ENCODE results near the gene NABP1.

Gene NABP1

DNA sequence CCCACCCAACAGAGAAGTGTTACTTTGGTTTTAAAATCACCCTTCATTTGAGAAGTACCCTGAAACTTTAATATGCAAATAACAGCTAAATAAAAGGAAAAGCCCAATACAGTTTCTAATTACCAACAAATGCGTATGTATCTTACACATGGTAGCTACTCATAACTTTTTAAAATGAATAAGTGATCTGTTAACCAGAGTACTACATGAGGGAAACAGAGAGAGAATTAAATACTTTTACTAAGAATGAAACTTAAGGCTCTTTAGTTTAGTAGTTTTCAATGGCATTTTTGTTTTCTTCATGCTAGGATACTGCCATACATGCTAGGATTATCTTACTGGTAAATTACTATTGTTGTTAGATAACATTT lies 39.1 kb upstream of the NABP1 start:
- no peak for ATAC-seq
- TF ChIP-seq PPARA (CRISPR knock-in tag; IDR thresholded peaks at IDR 0.05; ENCODE audit: borderline replicate concordance), result no peak
- TF ChIP-seq CSDC2 (CRISPR knock-in tag; IDR thresholded peaks at IDR 0.05), result no peak
- TF ChIP-seq ZFP3 (CRISPR knock-in tag; IDR thresholded peaks at IDR 0.05), result no peak
- TF ChIP-seq SNAI2 (CRISPR knock-in tag; IDR thresholded peaks at IDR 0.05), result no peak
- TF ChIP-seq, protein P1, sequence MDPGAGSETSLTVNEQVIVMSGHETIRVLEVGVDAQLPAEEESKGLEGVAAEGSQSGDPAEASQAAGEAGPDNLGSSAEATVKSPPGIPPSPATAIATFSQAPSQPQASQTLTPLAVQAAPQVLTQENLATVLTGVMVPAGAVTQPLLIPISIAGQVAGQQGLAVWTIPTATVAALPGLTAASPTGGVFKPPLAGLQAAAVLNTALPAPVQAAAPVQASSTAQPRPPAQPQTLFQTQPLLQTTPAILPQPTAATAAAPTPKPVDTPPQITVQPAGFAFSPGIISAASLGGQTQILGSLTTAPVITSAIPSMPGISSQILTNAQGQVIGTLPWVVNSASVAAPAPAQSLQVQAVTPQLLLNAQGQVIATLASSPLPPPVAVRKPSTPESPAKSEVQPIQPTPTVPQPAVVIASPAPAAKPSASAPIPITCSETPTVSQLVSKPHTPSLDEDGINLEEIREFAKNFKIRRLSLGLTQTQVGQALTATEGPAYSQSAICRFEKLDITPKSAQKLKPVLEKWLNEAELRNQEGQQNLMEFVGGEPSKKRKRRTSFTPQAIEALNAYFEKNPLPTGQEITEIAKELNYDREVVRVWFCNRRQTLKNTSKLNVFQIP (CRISPR knock-in tag; IDR thresholded peaks at IDR 0.05; ENCODE audit: borderline replicate concordance, low read depth), result no peak
- no peak for TF ChIP-seq ESRRG (CRISPR knock-in tag; IDR thresholded peaks at IDR 0.05)
- TF ChIP-seq ZNF8 (CRISPR knock-in tag; IDR thresholded peaks at IDR 0.05), result no peak
- TF ChIP-seq ISL1 (CRISPR knock-in tag; IDR thresholded peaks at IDR 0.05), result no peak
- TF ChIP-seq ZNF70 (CRISPR knock-in tag; IDR thresholded peaks at IDR 0.05), result no peak
- TF ChIP-seq, protein P2, sequence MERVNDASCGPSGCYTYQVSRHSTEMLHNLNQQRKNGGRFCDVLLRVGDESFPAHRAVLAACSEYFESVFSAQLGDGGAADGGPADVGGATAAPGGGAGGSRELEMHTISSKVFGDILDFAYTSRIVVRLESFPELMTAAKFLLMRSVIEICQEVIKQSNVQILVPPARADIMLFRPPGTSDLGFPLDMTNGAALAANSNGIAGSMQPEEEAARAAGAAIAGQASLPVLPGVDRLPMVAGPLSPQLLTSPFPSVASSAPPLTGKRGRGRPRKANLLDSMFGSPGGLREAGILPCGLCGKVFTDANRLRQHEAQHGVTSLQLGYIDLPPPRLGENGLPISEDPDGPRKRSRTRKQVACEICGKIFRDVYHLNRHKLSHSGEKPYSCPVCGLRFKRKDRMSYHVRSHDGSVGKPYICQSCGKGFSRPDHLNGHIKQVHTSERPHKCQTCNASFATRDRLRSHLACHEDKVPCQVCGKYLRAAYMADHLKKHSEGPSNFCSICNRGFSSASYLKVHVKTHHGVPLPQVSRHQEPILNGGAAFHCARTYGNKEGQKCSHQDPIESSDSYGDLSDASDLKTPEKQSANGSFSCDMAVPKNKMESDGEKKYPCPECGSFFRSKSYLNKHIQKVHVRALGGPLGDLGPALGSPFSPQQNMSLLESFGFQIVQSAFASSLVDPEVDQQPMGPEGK (CRISPR knock-in tag; IDR thresholded peaks at IDR 0.05; ENCODE audit: borderline replicate concordance), result no peak
- no peak for TF ChIP-seq RARB (CRISPR knock-in tag; IDR thresholded peaks at IDR 0.05)
- no peak for TF ChIP-seq BACH2 (CRISPR knock-in tag; IDR thresholded peaks at IDR 0.05; ENCODE audit: borderline replicate concordance)
- TF ChIP-seq, protein P3, sequence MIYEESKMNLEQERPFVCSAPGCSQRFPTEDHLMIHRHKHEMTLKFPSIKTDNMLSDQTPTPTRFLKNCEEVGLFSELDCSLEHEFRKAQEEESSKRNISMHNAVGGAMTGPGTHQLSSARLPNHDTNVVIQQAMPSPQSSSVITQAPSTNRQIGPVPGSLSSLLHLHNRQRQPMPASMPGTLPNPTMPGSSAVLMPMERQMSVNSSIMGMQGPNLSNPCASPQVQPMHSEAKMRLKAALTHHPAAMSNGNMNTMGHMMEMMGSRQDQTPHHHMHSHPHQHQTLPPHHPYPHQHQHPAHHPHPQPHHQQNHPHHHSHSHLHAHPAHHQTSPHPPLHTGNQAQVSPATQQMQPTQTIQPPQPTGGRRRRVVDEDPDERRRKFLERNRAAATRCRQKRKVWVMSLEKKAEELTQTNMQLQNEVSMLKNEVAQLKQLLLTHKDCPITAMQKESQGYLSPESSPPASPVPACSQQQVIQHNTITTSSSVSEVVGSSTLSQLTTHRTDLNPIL (CRISPR knock-in tag; IDR thresholded peaks at IDR 0.05; ENCODE audit: low read depth), result no peak
- TF ChIP-seq ZNF565 (CRISPR knock-in tag; conservative IDR thresholded peaks at IDR 0.05; ENCODE audit: low read depth), result no peak
- no peak for TF ChIP-seq OSR1 (CRISPR knock-in tag; IDR thresholded peaks at IDR 0.05)
- TF ChIP-seq, protein P4, sequence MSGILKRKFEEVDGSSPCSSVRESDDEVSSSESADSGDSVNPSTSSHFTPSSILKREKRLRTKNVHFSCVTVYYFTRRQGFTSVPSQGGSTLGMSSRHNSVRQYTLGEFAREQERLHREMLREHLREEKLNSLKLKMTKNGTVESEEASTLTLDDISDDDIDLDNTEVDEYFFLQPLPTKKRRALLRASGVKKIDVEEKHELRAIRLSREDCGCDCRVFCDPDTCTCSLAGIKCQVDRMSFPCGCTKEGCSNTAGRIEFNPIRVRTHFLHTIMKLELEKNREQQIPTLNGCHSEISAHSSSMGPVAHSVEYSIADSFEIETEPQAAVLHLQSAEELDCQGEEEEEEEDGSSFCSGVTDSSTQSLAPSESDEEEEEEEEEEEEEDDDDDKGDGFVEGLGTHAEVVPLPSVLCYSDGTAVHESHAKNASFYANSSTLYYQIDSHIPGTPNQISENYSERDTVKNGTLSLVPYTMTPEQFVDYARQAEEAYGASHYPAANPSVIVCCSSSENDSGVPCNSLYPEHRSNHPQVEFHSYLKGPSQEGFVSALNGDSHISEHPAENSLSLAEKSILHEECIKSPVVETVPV (CRISPR knock-in tag; IDR thresholded peaks at IDR 0.05), result no peak
- no peak for TF ChIP-seq ZFP30 (CRISPR knock-in tag; IDR thresholded peaks at IDR 0.05)

DNA sequence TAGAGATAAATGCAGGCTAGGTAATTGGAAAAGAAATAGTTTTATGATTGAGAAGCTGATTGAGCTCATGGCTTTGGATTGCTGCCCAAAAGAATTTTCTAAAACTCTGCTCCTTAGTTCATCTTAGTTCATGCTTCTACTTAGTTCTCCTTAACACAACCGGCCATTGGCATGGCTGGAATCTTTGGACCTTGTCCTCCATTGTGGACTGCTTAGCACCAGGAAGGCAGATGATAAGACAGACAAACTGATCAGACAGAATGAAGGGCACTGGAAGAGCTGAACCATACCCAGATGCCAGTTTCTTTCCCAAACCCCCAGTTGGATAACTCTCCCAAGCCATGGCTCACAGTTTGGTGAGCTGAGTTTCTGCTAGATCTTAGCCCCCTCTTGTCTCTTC lies 36.3 kb upstream of the NABP1 start:
- no peak for ATAC-seq
- TF ChIP-seq, protein P1 (CRISPR knock-in tag; IDR thresholded peaks at IDR 0.05; ENCODE audit: borderline replicate concordance, low read depth), result no peak
- TF ChIP-seq PPARA (CRISPR knock-in tag; IDR thresholded peaks at IDR 0.05; ENCODE audit: borderline replicate concordance), result no peak
- no peak for TF ChIP-seq GLIS3 (CRISPR knock-in tag; IDR thresholded peaks at IDR 0.05)
- TF ChIP-seq, protein P4 (CRISPR knock-in tag; IDR thresholded peaks at IDR 0.05), result no peak
- TF ChIP-seq, protein P3 (CRISPR knock-in tag; IDR thresholded peaks at IDR 0.05; ENCODE audit: low read depth), result no peak
- no peak for TF ChIP-seq ZFP3 (CRISPR knock-in tag; IDR thresholded peaks at IDR 0.05)
- TF ChIP-seq ZNF565 (CRISPR knock-in tag; conservative IDR thresholded peaks at IDR 0.05; ENCODE audit: low read depth), result no peak
- TF ChIP-seq BACH2 (CRISPR knock-in tag; IDR thresholded peaks at IDR 0.05; ENCODE audit: borderline replicate concordance), result no peak
- TF ChIP-seq ZFP30 (CRISPR knock-in tag; IDR thresholded peaks at IDR 0.05), result no peak
- TF ChIP-seq TOX (CRISPR knock-in tag; IDR thresholded peaks at IDR 0.05; ENCODE audit: borderline replicate concordance), result no peak
- TF ChIP-seq, protein P2 (CRISPR knock-in tag; IDR thresholded peaks at IDR 0.05; ENCODE audit: borderline replicate concordance), result no peak
- no peak for TF ChIP-seq CSDC2 (CRISPR knock-in tag; IDR thresholded peaks at IDR 0.05)
- TF ChIP-seq TCF4 (CRISPR knock-in tag; IDR thresholded peaks at IDR 0.05; ENCODE audit: borderline replicate concordance), result no peak
- no peak for TF ChIP-seq ZNF70 (CRISPR knock-in tag; IDR thresholded peaks at IDR 0.05)

Measured in SK-N-SH treated with all-trans-retinoic acid at 6 μM for 48 hours (cell line).